Esophagus muscularis mucosa (tissue), 4 donors: Measurements from ENCODE around the gene MYO1E. TPM values are rescaled to one million over a fixed set of nuclear protein-coding genes. Genes with fewer than 3 reads are reported as not detected.

Source experiments
- DNase-seq: peaks from one replicate; pipeline ENCODE4 v3.0.0-alpha.2; 2017; ENCODE audit errors: extremely low spot score
- H3K27ac ChIP-seq, 4 donors: fragments of 200-600 bp; sonication (generic); replicated peaks in 1 of 4; 1 replicate in 3 of 4; 2 replicates in 1 of 4; pipeline ENCODE4 v1.5.1; 2016 to 2019; ENCODE audit warnings: mild to moderate bottlenecking in 1 of 4
- H3K27me3 ChIP-seq, 4 donors: fragments of 200-600 bp; sonication (generic); one replicate each; pipeline versions ENCODE4 v1.5.1 to v1.6.0; 2016 to 2019
- H3K36me3 ChIP-seq, 4 donors: fragments of 200-600 bp; sonication (generic); one replicate each; pipeline ENCODE4 v1.5.1; 2016 to 2019
- H3K4me1 ChIP-seq, 4 donors: fragments of 200-600 bp; sonication (generic); one replicate each; pipeline ENCODE4 v1.5.1; 2016 to 2019
- H3K4me3 ChIP-seq, 4 donors: fragments of 200-600 bp; sonication (generic); 1 replicate in 2 of 4; 2 replicates in 2 of 4; pipeline ENCODE4 v1.5.1; 2016 to 2019; ENCODE audit warnings: mild to moderate bottlenecking in 4 of 4, moderate library complexity in 1 of 4
- H3K9me3 ChIP-seq, 4 donors: fragments of 200-600 bp; sonication (generic); 1 replicate in 3 of 4; 2 replicates in 1 of 4; pipeline ENCODE4 v1.5.1; 2016 to 2019
- CTCF ChIP-seq, 3 experiments: fragments of 200-600 bp in 2 of 3; fragments of 450-650 bp in 1 of 3; sonication (generic) in 2 of 3; IDR thresholded peaks; one replicate each; pipeline ENCODE4 v1.5.1; 2017 to 2019; ENCODE audit warnings: antibody characterized with exemption in 3 of 3, mild to moderate bottlenecking in 2 of 3, moderate library complexity in 1 of 3
- EP300 ChIP-seq: sonication (generic); formaldehyde crosslinking; IDR thresholded peaks from one replicate; pipeline ENCODE4 v1.6.1; 2017; ENCODE audit warnings: antibody characterized with exemption
- POLR2A ChIP-seq: fragments of 450-650 bp; IDR thresholded peaks from one replicate; pipeline ENCODE4 v1.6.1; 2017; ENCODE audit warnings: antibody characterized with exemption, moderate library complexity, mild to moderate bottlenecking, low read depth
- POLR2AphosphoS5 ChIP-seq, 2 donors: sonication (generic); formaldehyde crosslinking; IDR thresholded peaks; one replicate each; pipeline ENCODE4 v1.6.1; 2017; ENCODE audit warnings: antibody characterized with exemption in 2 of 2
- WGBS: methylation state at CpG from one replicate; pipeline ENCODE4 v1.1.5; 2018; 5-methylcytosine and 5-hydroxymethylcytosine counted together
- intact Hi-C: fragments of 100-400 bp; cut with DNase I; formaldehyde crosslinking; loops from one replicate; pipeline ENCODE4 v1.15.1; 2023
- total RNA-seq, 4 donors: library from RNA; depleted of rRNA; stranded (reverse); fragments of >200 nt; gene quantifications; one replicate each; pipeline versions ENCODE4 v1.1.0 to v1.2.1, GENCODE V29; 2016

MYO1E gene
- total RNA-seq, 4 donors from 2014 or later, result 32.7 to 39.9 (median 37.6) TPM

- no peak for DNase-seq
- Histone ChIP-seq H3K27ac (no peak overlapping the region), H3K36me3 (peaks cover 0 to 61% (median 35%) of the 10 kb centered on the region in 4 donors), H3K9me3 (no peaks in the 10 kb centered on the region), H3K27me3 (no peaks in the 10 kb centered on the region), H3K4me1 (peaks cover 11 to 29% (median 27%) of the 10 kb centered on the region in 4 donors), H3K4me3 (no peak overlapping the region)
- TF ChIP-seq POLR2A (no peak), POLR2AphosphoS5 (IDR thresholded peaks at IDR 0.05) (no peak), EP300 (no peak), CTCF (IDR thresholded peaks at IDR 0.05) (no peak)
- intact Hi-C loops, result loop anchor here (10.0 kb wide), 1 partner anchor 322 kb away; no protein-coding TSS in a partner anchor
- 98% methylated on average over 5 of the region's 5 CpGs for WGBS
These were observed 199.5 kb downstream of the MYO1E start for GRCh38 chr15:59173194-59173593.

GRCh38 chr15:59172289-59172901 lies 200.3 kb downstream of the MYO1E start:
- peaks cover 11 to 29% (median 27%) of the 10 kb centered on the region in 4 donors for H3K4me1 ChIP-seq
- no peak for DNase-seq
- no peaks in the 10 kb centered on the region for H3K27me3 ChIP-seq
- WGBS, result 97% methylated on average over 7 of the region's 7 CpGs
- intact Hi-C loops, result loop anchor here (10.0 kb wide), 1 partner anchor 322 kb away; no protein-coding TSS in a partner anchor
- no peak overlapping the region for H3K4me3 ChIP-seq
- H3K36me3 ChIP-seq, result peaks cover 0 to 53% (median 28%) of the 10 kb centered on the region in 4 donors
- no peaks in the 10 kb centered on the region for H3K9me3 ChIP-seq
- no peak overlapping the region for H3K27ac ChIP-seq
- TF ChIP-seq POLR2AphosphoS5 (IDR thresholded peaks at IDR 0.05) (no peak), EP300 (no peak), POLR2A (no peak), CTCF (IDR thresholded peaks at IDR 0.05) (no peak)

- 95% methylated on average over 7 of the region's 8 CpGs for WGBS
- Histone ChIP-seq H3K27me3 (no peaks in the 10 kb centered on the region), H3K9me3 (no peaks in the 10 kb centered on the region), H3K4me1 (peaks cover 11 to 28% (median 26%) of the 10 kb centered on the region in 4 donors), H3K36me3 (peaks cover 0 to 51% (median 25%) of the 10 kb centered on the region in 4 donors), H3K4me3 (no peak overlapping the region), H3K27ac (peak overlapping the region in 1 of 4 donors; percentile 58)
- intact Hi-C loops, result loop anchor here (10.0 kb wide), 1 partner anchor 324 kb away; no protein-coding TSS in a partner anchor
- no peak for TF ChIP-seq POLR2A
- no peak for TF ChIP-seq EP300
- TF ChIP-seq CTCF (IDR thresholded peaks at IDR 0.05), result no peak
- no peak for TF ChIP-seq POLR2AphosphoS5 (IDR thresholded peaks at IDR 0.05)
- no peak for DNase-seq
These were observed 201.6 kb downstream of the MYO1E start for GRCh38 chr15:59171067-59171397.

GRCh38 chr15:59170295-59171066 lies 202.2 kb downstream of the MYO1E start:
- WGBS, result 68% methylated on average over 12 of the region's 12 CpGs
- H3K27me3 ChIP-seq, result no peaks in the 10 kb centered on the region
- no peaks in the 10 kb centered on the region for H3K9me3 ChIP-seq
- intact Hi-C loops, result loop anchor here (10.0 kb wide), 1 partner anchor 324 kb away; no protein-coding TSS in a partner anchor
- H3K4me1 ChIP-seq, result peaks cover 6 to 28% (median 23%) of the 10 kb centered on the region in 4 donors
- DNase-seq, result no peak
- H3K27ac ChIP-seq, result peak overlapping the region; percentile 56 to 60 (median 58)
- H3K36me3 ChIP-seq, result peaks cover 0 to 54% (median 26%) of the 10 kb centered on the region in 4 donors
- H3K4me3 ChIP-seq, result no peak overlapping the region
- TF ChIP-seq POLR2AphosphoS5 (IDR thresholded peaks at IDR 0.05), result peak in 1 of 2 donors; percentile 9
- TF ChIP-seq EP300, result no peak
- no peak for TF ChIP-seq CTCF (IDR thresholded peaks at IDR 0.05)
- TF ChIP-seq POLR2A, result no peak
